Subcutaneous adipose tissue (tissue), 4 donors: Measurements from ENCODE around the gene OR10A3. TPM values are rescaled to one million over a fixed set of nuclear protein-coding genes. Genes with fewer than 3 reads are reported as not detected.

Experiments
- CTCF ChIP-seq: fragments of 450-650 bp; IDR thresholded peaks from one replicate; pipeline ENCODE4 v1.5.1; 2016; ENCODE audit warnings: low read depth, mild to moderate bottlenecking, control low read depth, antibody characterized with exemption, moderate library complexity
- total RNA-seq, 4 donors: library from RNA; depleted of rRNA; stranded (reverse); fragments of >200 nt; gene quantifications; one replicate each; pipeline ENCODE4 v1.1.0, GENCODE V29; 2016

The OR10A3 gene
- total RNA-seq, 4 donors from 2014 or later: not detected

GRCh38 chr11:7901319-7901854 lies 40.1 kb downstream of the OR10A3 start:
- TF ChIP-seq CTCF: no peak

- no peak for TF ChIP-seq CTCF
Measured at GRCh38 chr11:7900686-7901085, 40.8 kb downstream of the OR10A3 start.

GRCh38 chr11:7899418-7899817 lies 42.1 kb downstream of the OR10A3 start:
- no peak for TF ChIP-seq CTCF

- no peak for TF ChIP-seq CTCF
Measured at GRCh38 chr11:7898666-7899283, 42.7 kb downstream of the OR10A3 start.

GRCh38 chr11:7896009-7896785 lies 45.3 kb downstream of the OR10A3 start:
- no peak for TF ChIP-seq CTCF

GRCh38 chr11:7894251-7894650 lies 47.3 kb downstream of the OR10A3 start:
- TF ChIP-seq CTCF: no peak

GRCh38 chr11:7893796-7894195 lies 47.7 kb downstream of the OR10A3 start:
- no peak for TF ChIP-seq CTCF
